ENCODE data around the gene ELFN1. TPM values are rescaled to one million over a fixed set of nuclear protein-coding genes. Genes with fewer than 3 reads are reported as not detected.

ELFN1 gene
- total and polyA plus RNA-seq, 2 donors (not counting 3 experiments of a cell fraction or from before 2014, with no cell fraction given) = 0.37 to 1.0 TPM

GRCh38 chr7:1706381-1706720, 36.3 kb downstream of the ELFN1 start:
- H2AFZ ChIP-seq (ENCODE audit: low read depth, low read length) = no peak overlapping the region
- TF ChIP-seq GATA2 (IDR thresholded peaks at IDR 0.05; ENCODE audit: insufficient read depth, insufficient read length, low read depth, low read length) (no peak), MYC (IDR thresholded peaks at IDR 0.05; ENCODE audit: low read depth, low read length) (no peak), EZH2 (IDR thresholded peaks at IDR 0.05; ENCODE audit: borderline replicate concordance, low read depth, low read length, severe bottlenecking) (no peak), MAX (IDR thresholded peaks at IDR 0.05; ENCODE audit: insufficient read depth, insufficient read length) (no peak), POLR2AphosphoS5 (IDR thresholded peaks at IDR 0.05; ENCODE audit: insufficient read depth, low read depth, low read length) (no peak), FOS (IDR thresholded peaks at IDR 0.05; ENCODE audit: borderline replicate concordance, insufficient read depth, low read length) (no peak), JUN (IDR thresholded peaks at IDR 0.05; ENCODE audit: borderline replicate concordance, insufficient read depth, insufficient read length, low read depth) (no peak), POLR2A (IDR thresholded peaks at IDR 0.05; ENCODE audit: low read depth, low read length) (no peak)
- TF ChIP-seq, protein P1, sequence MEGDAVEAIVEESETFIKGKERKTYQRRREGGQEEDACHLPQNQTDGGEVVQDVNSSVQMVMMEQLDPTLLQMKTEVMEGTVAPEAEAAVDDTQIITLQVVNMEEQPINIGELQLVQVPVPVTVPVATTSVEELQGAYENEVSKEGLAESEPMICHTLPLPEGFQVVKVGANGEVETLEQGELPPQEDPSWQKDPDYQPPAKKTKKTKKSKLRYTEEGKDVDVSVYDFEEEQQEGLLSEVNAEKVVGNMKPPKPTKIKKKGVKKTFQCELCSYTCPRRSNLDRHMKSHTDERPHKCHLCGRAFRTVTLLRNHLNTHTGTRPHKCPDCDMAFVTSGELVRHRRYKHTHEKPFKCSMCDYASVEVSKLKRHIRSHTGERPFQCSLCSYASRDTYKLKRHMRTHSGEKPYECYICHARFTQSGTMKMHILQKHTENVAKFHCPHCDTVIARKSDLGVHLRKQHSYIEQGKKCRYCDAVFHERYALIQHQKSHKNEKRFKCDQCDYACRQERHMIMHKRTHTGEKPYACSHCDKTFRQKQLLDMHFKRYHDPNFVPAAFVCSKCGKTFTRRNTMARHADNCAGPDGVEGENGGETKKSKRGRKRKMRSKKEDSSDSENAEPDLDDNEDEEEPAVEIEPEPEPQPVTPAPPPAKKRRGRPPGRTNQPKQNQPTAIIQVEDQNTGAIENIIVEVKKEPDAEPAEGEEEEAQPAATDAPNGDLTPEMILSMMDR (IDR thresholded peaks at IDR 0.05; ENCODE audit: extremely low read depth in 1 of 2, insufficient read depth in 1 of 2, low read depth in 1 of 2, low read length in 2 of 2) = no peak
- H3K9ac ChIP-seq (replicated peaks; ENCODE audit: extremely low read depth, insufficient read depth, low read length) = no peak overlapping the region
- no peaks in the 10 kb centered on the region for H3K9me1 ChIP-seq (replicated peaks; ENCODE audit: control insufficient read depth, extremely low read depth, insufficient read depth, low read length)
- H3K27ac ChIP-seq (ENCODE audit: insufficient read depth, low read depth, low read length) = no peak overlapping the region
- dilution Hi-C loops (cut with MboI; ENCODE audit: extremely low pct_ligation_motif_present, low sequenced_read_pairs) = no loop called here
- H3K27me3 ChIP-seq (ENCODE audit: control insufficient read depth in 2 of 2, insufficient read depth in 2 of 2, low read length in 2 of 2) = no peaks in the 10 kb centered on the region
- no TSS peak for BruUV-seq (replicated peaks)
- FAIRE-seq = no peak
- POLR2A ChIA-PET = no interaction called here
- no peak overlapping the region for H3K4me2 ChIP-seq (ENCODE audit: insufficient read depth, low read length)
- H3K79me2 ChIP-seq (ENCODE audit: control insufficient read depth, insufficient read depth, low read length) = no peaks in the 10 kb centered on the region
- H3K4me1 ChIP-seq (ENCODE audit: control insufficient read depth, extremely low read depth, insufficient read depth, low read length) = no peaks in the 10 kb centered on the region
- H3K4me3 ChIP-seq (replicated peaks in 1 of 3; ENCODE audit: insufficient read depth in 1 of 3, low read depth in 1 of 3, low read length in 3 of 3) = no peak overlapping the region
- CTCF ChIA-PET = no interaction called here
- no peaks in the 10 kb centered on the region for H3K36me3 ChIP-seq (ENCODE audit: control insufficient read depth in 2 of 2, extremely low read depth in 1 of 2, insufficient read depth in 2 of 2, low read length in 2 of 2)
- peaks cover 3% of the 10 kb centered on the region for H3K9me3 ChIP-seq (replicated peaks; ENCODE audit: control insufficient read depth, insufficient read depth, low read length)
- intact Hi-C loops (cut with micrococcal nuclease) = no loop called here
- no peak for DNase-seq (ENCODE audit: low read depth, low spot score)
- no peaks in the 10 kb centered on the region for H4K20me1 ChIP-seq (replicated peaks; ENCODE audit: control insufficient read depth, extremely low read depth, insufficient read depth, low read length)

Measured in endothelial cell of umbilical vein (primary cell).